Measurements from ENCODE around the gene LGALS7B.

LGALS7B gene

GRCh38 chr19:38788478-38789243, at the start of gene LGALS7B:
LGALS7B (plus strand) TSS chr19:38789200; CDS start chr19:38789227, 27 bp downstream.
- no peak for TF ChIP-seq CTCF (conservative IDR thresholded peaks at IDR 0.05)
- no peak within 1 kb of the TSS for H3K27ac ChIP-seq

- H3K27ac ChIP-seq, result no peak overlapping the region
- TF ChIP-seq CTCF (conservative IDR thresholded peaks at IDR 0.05), result no peak
Measured at GRCh38 chr19:38739440-38740256, 49.4 kb upstream of the LGALS7B start.

- H3K27ac ChIP-seq, result no peak overlapping the region
- no peak for TF ChIP-seq CTCF (conservative IDR thresholded peaks at IDR 0.05)
Measured at GRCh38 chr19:38740257-38740592, 48.8 kb upstream of the LGALS7B start.

GRCh38 chr19:38740932-38741331, 48.1 kb upstream of the LGALS7B start:
- TF ChIP-seq CTCF (conservative IDR thresholded peaks at IDR 0.05), result no peak
- H3K27ac ChIP-seq, result no peak overlapping the region

- H3K27ac ChIP-seq, result no peak overlapping the region
- no peak for TF ChIP-seq CTCF (conservative IDR thresholded peaks at IDR 0.05)
Measured at GRCh38 chr19:38741670-38742069, 47.3 kb upstream of the LGALS7B start.

GRCh38 chr19:38742296-38742695, 46.7 kb upstream of the LGALS7B start:
- no peak for TF ChIP-seq CTCF (conservative IDR thresholded peaks at IDR 0.05)
- no peak overlapping the region for H3K27ac ChIP-seq

- no peak overlapping the region for H3K27ac ChIP-seq
- no peak for TF ChIP-seq CTCF (conservative IDR thresholded peaks at IDR 0.05)
Measured at GRCh38 chr19:38742906-38743305, 46.1 kb upstream of the LGALS7B start.
